Muscle of leg (tissue), 11 donors: ENCODE measurements around the gene THSD7A. TPM values are rescaled to one million over a fixed set of nuclear protein-coding genes. Genes with fewer than 3 reads are reported as not detected.

Source experiments
- DNase-seq: peaks from one replicate; pipeline ENCODE4 v3.0.0; 2013
- H3K27ac ChIP-seq: one replicate; pipeline ENCODE4 v1.5.1; 2013; ENCODE audit warnings: mild to moderate bottlenecking, low read length, control low read depth
- H3K27me3 ChIP-seq: one replicate; pipeline ENCODE4 v1.6.1; 2013; ENCODE audit warnings: low read length; ENCODE audit not compliant: control insufficient read depth, insufficient read depth
- H3K36me3 ChIP-seq: one replicate; pipeline ENCODE4 v1.6.1; 2013; ENCODE audit warnings: low read length; ENCODE audit not compliant: control insufficient read depth, insufficient read depth
- H3K4me1 ChIP-seq: one replicate; pipeline ENCODE4 v1.6.1; 2013; ENCODE audit warnings: low read length; ENCODE audit not compliant: control insufficient read depth, insufficient read depth
- H3K4me3 ChIP-seq: one replicate; pipeline ENCODE4 v1.5.1; 2013; ENCODE audit warnings: low read length, control low read depth
- H3K9me3 ChIP-seq: replicated peaks from 2 replicates; pipeline ENCODE4 v1.6.1; 2013; ENCODE audit warnings: low read depth, low read length; ENCODE audit not compliant: control insufficient read depth
- WGBS: methylation state at CpG from one replicate; pipeline ENCODE4 v1.1.5; 2013; ENCODE audit warnings: missing lambda C conversion rate; ENCODE audit not compliant: insufficient coverage; 5-methylcytosine and 5-hydroxymethylcytosine counted together
- polyA plus RNA-seq, 8 donors: library from polyadenylated mRNA; unstranded; fragments of 120-200 nt; gene quantifications; one replicate each; pipeline versions ENCODE4 v1.2.1 to v1.2.3, GENCODE V29; 2013; ENCODE audit warnings: inconsistent platforms in 1 of 8, low replicate concordance in 1 of 8; ENCODE audit not compliant: insufficient read length in 8 of 8, insufficient read depth in 1 of 8
- total RNA-seq: library from RNA; stranded (reverse); fragments of 120-200 nt; gene quantifications from one replicate; pipeline ENCODE4 v1.2.4, GENCODE V29; 2013

Gene THSD7A
- total and polyA plus RNA-seq, 9 donors, result 2.5 to 6.4 (median 3.6) TPM

DNA sequence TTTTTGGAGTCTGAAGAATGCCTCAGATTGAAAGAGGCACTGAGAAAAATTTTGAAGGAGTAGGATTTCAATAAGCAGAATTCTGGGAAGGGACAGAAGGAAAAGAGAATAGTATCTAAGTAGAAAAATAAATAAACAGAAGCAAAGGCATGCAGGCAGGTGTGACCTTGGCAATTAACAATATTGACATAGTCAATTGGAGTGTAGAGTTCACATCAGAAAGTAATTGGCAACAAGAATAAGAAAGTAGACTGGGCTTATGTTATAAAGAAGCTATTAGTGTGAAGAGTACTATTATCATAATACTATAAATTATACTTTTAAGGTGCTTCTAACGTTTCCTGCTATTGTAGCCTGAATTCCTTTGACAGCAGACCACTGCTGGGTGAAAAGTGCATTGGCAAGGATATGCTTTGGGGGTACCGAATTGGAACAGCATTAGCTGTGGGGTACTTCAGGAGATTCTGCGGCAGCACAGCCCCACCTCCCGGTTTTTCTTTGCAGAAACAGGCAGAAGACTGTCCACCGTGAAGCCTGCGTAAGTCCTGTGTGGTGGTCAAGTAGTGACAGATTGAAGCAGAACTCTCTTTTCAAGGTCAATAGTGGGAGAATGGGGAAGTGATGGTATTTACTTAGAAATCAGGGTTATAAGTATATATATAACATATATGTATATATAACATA is 357.0 kb downstream of the THSD7A start:
- Histone ChIP-seq H3K27me3 (no peaks in the 10 kb centered on the region), H3K27ac (no peak overlapping the region), H3K4me3 (no peak overlapping the region), H3K4me1 (no peaks in the 10 kb centered on the region), H3K9me3 (no peaks in the 10 kb centered on the region), H3K36me3 (no peaks in the 10 kb centered on the region)
- 67% methylated on average over 3 of the region's 6 CpGs for WGBS
- no peak for DNase-seq

DNA sequence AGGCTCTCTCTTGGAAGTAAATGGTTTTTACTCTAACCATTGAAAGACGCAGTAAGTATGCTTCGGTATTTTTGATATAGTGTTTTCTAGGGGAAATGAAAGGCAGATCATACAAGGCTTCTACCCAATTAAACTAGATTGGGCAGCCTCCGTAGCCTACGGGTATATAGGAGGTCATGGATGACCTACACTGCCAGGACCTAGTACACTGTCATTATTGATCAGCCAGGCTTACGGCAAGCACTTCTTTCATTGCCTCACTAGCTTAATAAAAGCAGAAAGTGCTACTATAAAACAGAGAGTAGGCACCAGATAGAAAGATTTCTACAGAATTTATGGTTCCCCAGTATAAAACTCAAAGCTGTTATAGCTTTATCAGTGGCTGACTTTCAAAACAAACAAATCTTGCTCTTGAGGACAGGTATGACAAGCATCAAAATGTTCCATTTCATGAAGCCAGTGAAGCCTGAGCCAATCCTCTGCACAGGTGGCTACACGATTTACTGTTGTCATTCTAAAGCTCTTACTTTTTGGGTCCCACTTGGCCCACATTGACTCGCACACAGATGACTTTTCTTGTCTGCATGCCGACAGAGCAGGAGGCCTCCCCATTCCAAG is 358.1 kb downstream of the THSD7A start:
- no peaks in the 10 kb centered on the region for H3K36me3 ChIP-seq
- H3K27ac ChIP-seq, result no peak overlapping the region
- H3K4me1 ChIP-seq, result no peaks in the 10 kb centered on the region
- no peak for DNase-seq
- no peaks in the 10 kb centered on the region for H3K9me3 ChIP-seq
- no peaks in the 10 kb centered on the region for H3K27me3 ChIP-seq
- H3K4me3 ChIP-seq, result no peak overlapping the region
- 95% methylated on average over 3 of the region's 8 CpGs for WGBS

DNA sequence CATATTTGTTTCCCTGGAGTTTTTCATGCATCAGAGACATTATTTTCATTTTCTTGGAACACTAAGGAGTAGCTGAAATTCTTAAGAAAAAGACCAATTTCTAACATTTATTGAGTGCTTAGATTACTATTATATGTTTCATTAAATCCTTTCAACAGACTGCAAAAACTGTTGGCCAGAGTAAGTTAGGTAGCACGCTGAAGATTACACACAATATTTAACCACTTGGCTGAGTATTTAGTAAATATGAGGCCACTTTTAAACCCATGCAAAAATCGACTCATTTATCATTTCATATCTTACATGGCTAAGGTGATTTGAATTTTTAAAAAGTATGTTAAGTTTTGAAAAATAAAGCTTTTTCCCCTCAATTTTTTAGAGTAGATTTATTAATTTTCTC is 358.8 kb downstream of the THSD7A start:
- Histone ChIP-seq H3K27ac (no peak overlapping the region), H3K4me3 (no peak overlapping the region), H3K9me3 (no peaks in the 10 kb centered on the region), H3K36me3 (no peaks in the 10 kb centered on the region), H3K27me3 (no peaks in the 10 kb centered on the region), H3K4me1 (no peaks in the 10 kb centered on the region)
- no CpG with 5 or more reads among the region's 2 CpGs for WGBS
- DNase-seq, result no peak

DNA sequence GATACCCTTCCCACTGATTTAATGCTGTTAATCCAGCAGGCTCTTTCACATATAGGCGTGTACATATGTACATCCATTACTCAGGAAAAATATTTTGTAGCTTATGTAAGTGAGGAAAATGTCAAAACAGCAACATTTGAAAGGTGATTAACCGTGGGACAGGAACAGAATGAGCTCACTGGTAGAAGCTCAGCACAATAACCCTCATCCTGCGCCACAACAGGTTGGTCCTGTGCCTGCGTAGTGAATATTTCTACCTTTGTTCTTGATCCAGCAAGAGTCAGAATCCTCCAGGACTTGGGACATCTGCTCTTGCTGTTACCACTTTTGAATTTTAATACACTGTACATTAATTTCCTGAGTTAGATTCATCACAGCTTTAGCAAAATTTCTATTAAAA is 359.4 kb downstream of the THSD7A start:
- Histone ChIP-seq H3K27me3 (no peaks in the 10 kb centered on the region), H3K36me3 (no peaks in the 10 kb centered on the region), H3K4me1 (no peaks in the 10 kb centered on the region), H3K4me3 (no peak overlapping the region), H3K27ac (no peak overlapping the region), H3K9me3 (no peaks in the 10 kb centered on the region)
- 20% methylated on average over 3 of the region's 4 CpGs for WGBS
- DNase-seq, result no peak

DNA sequence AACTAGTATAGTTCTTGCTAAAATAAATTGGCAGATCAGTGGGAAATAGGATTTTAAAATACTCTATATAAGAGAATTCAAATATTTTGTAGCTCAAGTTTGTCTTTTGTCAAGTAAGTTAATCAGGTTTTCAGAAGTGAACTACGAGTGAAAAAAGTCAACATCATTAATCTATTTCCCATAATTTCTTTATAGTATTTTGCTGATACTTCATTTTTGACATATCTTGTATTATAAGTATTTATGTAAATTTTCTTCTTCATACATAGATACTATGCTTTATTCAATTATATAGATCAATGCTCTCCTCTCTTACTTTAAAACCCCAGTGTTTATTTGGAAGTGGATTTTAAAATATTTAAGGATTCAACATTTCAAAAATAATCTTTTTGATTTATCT is 360.7 kb downstream of the THSD7A start:
- no peak for DNase-seq
- Histone ChIP-seq H3K4me3 (no peak overlapping the region), H3K36me3 (no peaks in the 10 kb centered on the region), H3K27me3 (no peaks in the 10 kb centered on the region), H3K9me3 (no peaks in the 10 kb centered on the region), H3K27ac (no peak overlapping the region), H3K4me1 (no peaks in the 10 kb centered on the region)
- no CpG with 5 or more reads among the region's 1 CpG for WGBS

DNA sequence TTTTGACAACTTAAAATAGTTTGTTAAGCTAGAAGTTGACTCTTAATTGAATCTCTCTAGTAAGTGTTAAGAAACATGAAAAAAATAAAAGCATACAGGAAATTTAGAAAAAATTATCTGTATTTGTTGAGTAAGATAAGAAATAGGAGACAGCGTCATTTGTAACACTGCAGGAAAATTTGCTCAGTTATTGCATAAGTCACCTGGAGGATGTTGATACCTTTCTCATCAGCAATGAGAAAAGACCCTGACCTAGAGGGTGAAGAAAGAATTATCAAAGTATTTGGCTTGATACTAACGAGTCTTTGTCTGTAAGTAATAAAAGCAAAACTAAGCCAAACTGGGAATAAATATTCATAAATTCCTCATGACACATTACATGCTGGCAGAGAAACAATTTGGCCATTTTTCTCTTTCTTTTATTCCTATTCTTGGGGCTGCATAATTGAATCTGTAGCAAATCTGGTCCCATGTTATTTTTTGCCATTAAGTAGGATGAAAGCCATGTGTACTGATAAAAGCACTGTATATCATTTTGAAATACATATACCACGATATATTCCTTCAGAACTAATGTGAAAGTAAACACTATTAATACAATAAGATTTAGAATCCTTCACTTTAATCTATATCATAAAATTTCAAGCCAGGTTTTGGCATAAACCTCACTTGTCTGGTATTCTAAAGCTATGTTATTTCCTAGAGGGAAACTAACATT is 362.8 kb downstream of the THSD7A start:
- Histone ChIP-seq H3K36me3 (no peaks in the 10 kb centered on the region), H3K4me1 (no peaks in the 10 kb centered on the region), H3K27me3 (no peaks in the 10 kb centered on the region), H3K27ac (no peak overlapping the region), H3K4me3 (no peak overlapping the region), H3K9me3 (no peaks in the 10 kb centered on the region)
- WGBS, result no CpG with 5 or more reads among the region's 3 CpGs
- peak; percentile 12 for DNase-seq

DNA sequence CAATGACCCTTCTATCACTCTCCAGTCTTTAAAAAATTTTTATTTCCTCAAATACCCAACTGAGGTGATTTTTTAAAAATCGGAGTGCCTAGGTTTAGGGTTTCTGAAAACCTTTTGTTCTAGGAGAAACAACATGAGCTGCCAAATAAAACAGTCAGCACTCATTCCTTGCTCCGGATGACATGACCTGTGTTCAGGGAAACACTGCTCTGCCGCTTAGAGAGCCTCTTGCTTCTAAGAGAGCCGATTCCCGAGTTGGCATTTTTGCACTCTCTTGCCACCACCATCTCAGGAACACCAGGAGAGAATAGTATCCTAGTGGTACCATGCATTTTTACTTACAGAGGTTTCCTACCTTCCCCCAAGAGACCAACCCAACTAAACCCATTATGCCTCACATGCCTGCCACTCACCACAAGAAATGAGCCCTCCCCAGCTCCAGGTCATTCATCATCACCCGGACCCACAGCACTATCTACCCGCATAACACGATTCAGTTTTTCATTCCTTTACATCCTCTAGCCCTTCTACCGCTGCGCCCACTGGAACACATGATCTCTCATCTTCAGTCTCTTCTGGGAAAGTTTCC is 365.4 kb downstream of the THSD7A start:
- Histone ChIP-seq H3K4me3 (no peak overlapping the region), H3K27ac (no peak overlapping the region), H3K36me3 (no peaks in the 10 kb centered on the region), H3K9me3 (no peaks in the 10 kb centered on the region), H3K4me1 (no peaks in the 10 kb centered on the region), H3K27me3 (no peaks in the 10 kb centered on the region)
- no peak for DNase-seq
- 79% methylated on average over 9 of the region's 10 CpGs for WGBS

DNA sequence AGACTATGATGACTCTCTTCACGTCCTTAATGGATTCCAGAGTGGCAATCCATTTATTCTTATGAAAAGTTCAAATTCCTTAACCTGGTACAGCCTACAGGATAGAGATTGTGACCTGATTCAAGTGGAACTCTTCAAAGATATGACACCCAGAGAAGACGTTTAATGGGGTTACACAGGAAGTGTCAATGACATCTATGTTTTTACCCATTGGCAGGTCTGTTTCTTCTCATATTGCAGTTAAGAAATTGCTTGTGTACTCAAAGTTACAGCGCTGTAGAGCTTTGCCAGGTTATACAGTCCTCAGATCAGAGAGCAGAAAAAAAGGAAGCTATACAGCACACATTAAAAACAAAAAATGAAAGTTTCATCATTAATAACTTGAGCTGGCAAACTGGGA is 367.4 kb downstream of the THSD7A start:
- no peaks in the 10 kb centered on the region for H3K4me1 ChIP-seq
- H3K9me3 ChIP-seq, result no peaks in the 10 kb centered on the region
- no peak overlapping the region for H3K4me3 ChIP-seq
- WGBS, result 80% methylated on average over 1 of the region's 3 CpGs
- no peak overlapping the region for H3K27ac ChIP-seq
- DNase-seq, result no peak
- no peaks in the 10 kb centered on the region for H3K36me3 ChIP-seq
- no peaks in the 10 kb centered on the region for H3K27me3 ChIP-seq

DNA sequence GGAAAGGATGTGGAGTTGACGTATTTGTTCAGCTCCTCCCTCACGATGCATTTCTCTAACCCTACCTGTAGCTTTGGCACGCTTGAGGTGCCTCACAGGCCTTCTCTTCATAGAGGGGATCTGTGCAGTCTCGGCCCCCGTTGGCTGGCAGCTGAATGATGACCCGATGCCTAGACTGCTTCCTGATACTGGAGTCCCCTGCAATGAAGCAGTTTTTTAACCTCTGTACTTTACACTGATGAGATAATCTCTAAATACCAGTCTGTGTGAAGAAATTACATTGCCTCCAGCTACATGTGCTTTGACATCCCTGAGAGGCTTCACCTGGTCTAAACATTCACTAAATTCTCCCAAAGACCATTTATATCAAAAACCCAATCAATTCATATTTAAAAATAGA is 370.1 kb downstream of the THSD7A start:
- 90% methylated on average over 4 of the region's 6 CpGs for WGBS
- Histone ChIP-seq H3K27ac (no peak overlapping the region), H3K4me3 (no peak overlapping the region), H3K27me3 (no peaks in the 10 kb centered on the region), H3K36me3 (no peaks in the 10 kb centered on the region), H3K4me1 (no peaks in the 10 kb centered on the region), H3K9me3 (no peaks in the 10 kb centered on the region)
- no peak for DNase-seq

DNA sequence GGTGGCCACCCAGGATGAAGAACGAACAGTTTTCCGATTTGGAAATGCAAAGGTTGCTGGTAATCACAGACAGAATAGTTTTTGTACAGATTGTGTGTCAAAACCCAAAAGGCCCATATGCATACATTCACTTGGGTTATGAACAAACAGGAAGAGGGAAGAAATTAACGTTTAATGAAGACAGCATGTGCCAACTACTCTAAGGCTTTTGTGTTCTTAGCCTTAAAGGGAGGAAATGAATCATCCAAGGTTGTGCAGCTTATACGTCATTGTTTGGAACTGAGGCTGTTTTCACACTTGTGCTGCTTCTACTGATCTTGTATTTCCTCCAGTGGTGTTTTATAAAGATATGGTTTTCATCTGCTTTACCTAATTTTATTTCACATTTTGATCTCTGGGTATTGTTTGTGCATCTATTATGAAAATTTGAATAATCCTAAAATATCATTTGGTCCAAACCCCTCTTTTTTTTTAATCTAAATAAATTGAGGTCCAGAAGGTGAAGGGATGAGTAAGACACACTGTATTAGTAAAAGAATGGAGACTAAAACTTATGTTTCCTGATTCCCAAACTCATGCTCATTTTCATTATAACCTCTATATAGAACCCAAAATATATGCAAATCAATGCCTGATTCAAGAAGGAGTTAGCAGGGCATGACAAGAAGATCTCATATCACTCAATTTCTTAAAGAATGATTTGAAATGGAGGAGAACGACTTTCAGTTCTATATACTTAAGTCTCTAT is 373.1 kb downstream of the THSD7A start:
- no peaks in the 10 kb centered on the region for H3K9me3 ChIP-seq
- no peaks in the 10 kb centered on the region for H3K27me3 ChIP-seq
- H3K36me3 ChIP-seq, result no peaks in the 10 kb centered on the region
- 0% methylated on average over 1 of the region's 5 CpGs for WGBS
- peak overlapping the region; percentile 37 for H3K27ac ChIP-seq
- no peaks in the 10 kb centered on the region for H3K4me1 ChIP-seq
- DNase-seq, result peak; percentile 56
- H3K4me3 ChIP-seq, result no peak overlapping the region
